GM12878 (cell line): Measurements from ENCODE around the gene NT5C. TPM values are rescaled to one million over a fixed set of nuclear protein-coding genes. Genes with fewer than 3 reads are reported as not detected.

Experiments used
- ATAC-seq: fragments of 200-7000 bp; cut with Tn5 transposase; 3 replicates; pipeline ENCODE4 v1.9.1; 2020; ENCODE audit warnings: mild to moderate bottlenecking, moderate library complexity
- BruUV-seq: library from RNA; stranded (reverse); fragments of 400-500 nt; replicated peaks from 2 replicates; lab custom pipeline; 2021; lab: Mats Ljungman, UMichigan
- CTCF ChIA-PET: fragments of 300-600 bp; sonication (Branson Sonifier 250); formaldehyde crosslinking; extraction: SDS; loops from one replicate; lab custom pipeline; 2021; ENCODE audit warnings: inconsistent platforms; lab: Yijun Ruan, JAX
- POLR2A ChIA-PET: fragments of 350-600 bp; formaldehyde crosslinking; extraction: SDS; loops from one replicate; lab custom pipeline; 2021; ENCODE audit warnings: inconsistent platforms; lab: Charles Lee
- RAD21 ChIA-PET: fragments of 300-600 bp; sonication (Branson Sonifier 250); formaldehyde crosslinking; loops from one replicate; lab custom pipeline; 2023; ENCODE audit warnings: antibody characterized with exemption; ENCODE audit not compliant: unreplicated experiment; lab: Charles Lee
- SMC1A ChIA-PET: fragments of 300-600 bp; sonication (Branson Sonifier 250); formaldehyde crosslinking; loops from one replicate; lab custom pipeline; 2023; ENCODE audit not compliant: unreplicated experiment, uncharacterized antibody; lab: Charles Lee
- DNase-seq: peaks from one replicate; pipeline ENCODE4 v3.0.0-alpha.2; 2011; ENCODE audit warnings: low read depth, low spot score
- FAIRE-seq: peaks from 3 replicates; lab custom pipeline; 2011; peaks lifted over from hg19 to GRCh38; lab: Jason Lieb, UNC
- H2AFZ ChIP-seq: 2 replicates; pipeline ENCODE4 v1.6.0; 2011; ENCODE audit warnings: low read depth, low read length, control low read depth; ENCODE audit not compliant: control insufficient read depth
- H3K27ac ChIP-seq: 2 replicates; pipeline ENCODE4 v1.5.1; 2011; ENCODE audit warnings: control low read depth; ENCODE audit not compliant: control insufficient read depth, insufficient read depth
- H3K27me3 ChIP-seq, 2 experiments: replicated peaks in 1 of 2; 2 replicates each; pipeline versions ENCODE4 v1.6.0 to v1.6.1; 2011; ENCODE audit warnings: low read length in 1 of 2; ENCODE audit not compliant: control insufficient read depth in 2 of 2, insufficient read depth in 2 of 2
- H3K36me3 ChIP-seq, 2 experiments: 2 replicates each; pipeline ENCODE4 v1.5.1; 2011; ENCODE audit warnings: low read length in 1 of 2; ENCODE audit not compliant: control insufficient read depth in 2 of 2, insufficient read depth in 2 of 2
- H3K4me1 ChIP-seq: 2 replicates; pipeline ENCODE4 v1.6.1; 2011; ENCODE audit warnings: mild to moderate bottlenecking, low read length, moderate library complexity, mixed read lengths; ENCODE audit not compliant: control insufficient read depth, insufficient read depth
- H3K4me2 ChIP-seq: 2 replicates; pipeline ENCODE4 v1.6.0; 2011; ENCODE audit warnings: control low read depth; ENCODE audit not compliant: control insufficient read depth, insufficient read depth
- H3K4me3 ChIP-seq: fragments of 200-600 bp; sonication (generic); 2 replicates; pipeline ENCODE4 v1.5.1; 2016
- H3K79me2 ChIP-seq: 2 replicates; pipeline ENCODE4 v1.6.0; 2011; ENCODE audit warnings: low read length; ENCODE audit not compliant: control insufficient read depth, insufficient read depth
- H3K9ac ChIP-seq: 2 replicates; pipeline ENCODE4 v1.8.0; 2011; ENCODE audit warnings: low read length, control low read depth, mixed read lengths; ENCODE audit not compliant: control insufficient read depth, insufficient read depth
- H3K9me3 ChIP-seq: replicated peaks from 3 replicates; pipeline ENCODE4 v1.5.1; 2011; ENCODE audit warnings: mild to moderate bottlenecking, low read length; ENCODE audit not compliant: control insufficient read depth, insufficient read depth
- H4K20me1 ChIP-seq: 2 replicates; pipeline ENCODE4 v1.6.0; 2011; ENCODE audit not compliant: control insufficient read depth, insufficient read depth
- CHD2 ChIP-seq: IDR thresholded peaks from 2 replicates; pipeline ENCODE4 v1.6.1; 2011; ENCODE audit warnings: low read depth, low read length, improper control_type of control experiment, borderline replicate concordance
- EED ChIP-seq: sonication (generic); IDR thresholded peaks from 2 replicates; pipeline ENCODE4 v1.6.1; 2016; ENCODE audit warnings: antibody characterized with exemption, low read depth
- IKZF1 ChIP-seq: fragments of 450-650 bp; conservative IDR thresholded peaks from 2 replicates; pipeline ENCODE4 v1.6.1; 2017; ENCODE audit warnings: antibody characterized with exemption, mild to moderate bottlenecking
- IRF3 ChIP-seq: fragments of 450-650 bp; IDR thresholded peaks from 2 replicates; pipeline ENCODE4 v1.6.1; 2014; ENCODE audit warnings: mild to moderate bottlenecking
- whole genome bisulfite sequencing: methylation state at CpG from one replicate; pipeline ENCODE4 v1.1.6; 2016; ENCODE audit warnings: low lambda C conversion rate; ENCODE audit not compliant: insufficient replicate concordance, insufficient coverage; ENCODE audit errors: missing lambda C conversion rate; 5-methylcytosine and 5-hydroxymethylcytosine counted together
- in situ Hi-C: fragments of 300-500 bp; cut with MboI; formaldehyde crosslinking; loops from 9 replicates; pipeline ENCODE4 v1.14.3; 2018; ENCODE audit warnings: mixed read lengths
- intact Hi-C: fragments of 100-400 bp; cut with micrococcal nuclease; formaldehyde crosslinking; loops from one replicate; pipeline ENCODE4 v1.14.2; 2022; ENCODE audit not compliant: unreplicated experiment
- polyA plus RNA-seq, 11 experiments: library from polyadenylated mRNA; depleted of rRNA in 4 of 11; unstranded in 6 of 11; stranded (reverse) in 5 of 11; fragments of >200 nt; fragmentation: Nextera tagmentation in 4 of 11; fragmentation: Illumina TruSeq in 1 of 11; extraction: Ambion mirVana in 4 of 11; extraction: Trizol in 1 of 11; gene quantifications; 1 replicate in 1 of 11; 2 replicates in 10 of 11; pipeline versions ENCODE4 v1.2.1 to v1.2.3, GENCODE V29; 2011 to 2016; ENCODE audit warnings: inconsistent platforms in 2 of 11, missing spikeins in 2 of 11, low read depth in 1 of 11
- total RNA-seq, 4 experiments: library from RNA; depleted of rRNA in 3 of 4; stranded (reverse); fragments of >200 nt in 3 of 4; fragmentation: Illumina TruSeq in 1 of 4; extraction: Trizol in 1 of 4; gene quantifications; 2 replicates each; pipeline versions ENCODE4 v1.2.1 to v1.2.3, GENCODE V29; 2013 to 2021

Gene NT5C
- total and polyA plus RNA-seq, 10 of the 15 experiments (the other 5 are each of a cell fraction or from before 2014, with no cell fraction given), result 3.7 to 158 (median 63.9) TPM

- FAIRE-seq, result no peak
- RAD21 ChIA-PET, result interaction anchor here (0.9 kb wide), 1 partner anchor 53 kb away, joined by 3 read pairs; no protein-coding TSS in a partner anchor
- 71% methylated on average over 7 of the region's 7 CpGs for WGBS
Observed at GRCh38 chr17:75097865-75098264, 33.7 kb downstream of the NT5C start.

GRCh38 chr17:75096082-75096625, 35.4 kb downstream of the NT5C start:
- Histone ChIP-seq H3K9me3 (no peaks in the 10 kb centered on the region), H3K27me3 (no peaks in the 10 kb centered on the region), H3K79me2 (no peaks in the 10 kb centered on the region), H4K20me1 (no peaks in the 10 kb centered on the region), H3K9ac (no peak overlapping the region), H3K36me3 (no peaks in the 10 kb centered on the region), H3K4me1 (no peaks in the 10 kb centered on the region; the same call in 1 of the 2 replicates), H3K4me2 (no peak overlapping the region), H3K27ac (no peak overlapping the region), H2AFZ (no peak overlapping the region), H3K4me3 (no peak overlapping the region)
- in situ Hi-C loops, result no loop called here
- FAIRE-seq (no peak), ATAC-seq (peak; percentile 75), DNase-seq (no peak)
- no peak for TF ChIP-seq IKZF1
- peak; percentile 39; the same call in 1 of the 2 replicates for TF ChIP-seq CHD2
- POLR2A ChIA-PET, result interaction anchor here (0.5 to 0.7 kb wide), 3 partner anchors 14 to 154 kb away, joined by 3 read pairs; partner anchors contain the start of gene ARMC7
- WGBS, result 59% methylated on average over 13 of the region's 14 CpGs
- SMC1A ChIA-PET, result interaction anchor here (1.0 to 1.8 kb wide), 2 partner anchors 16 to 18 kb away, joined by 4 read pairs; no protein-coding TSS in a partner anchor
- intact Hi-C loops, result no loop called here
- RAD21 ChIA-PET, result interaction anchor here (1.2 kb wide), 1 partner anchor 10 kb away, joined by 3 read pairs; no protein-coding TSS in a partner anchor
- CTCF ChIA-PET, result interaction anchor here (1.2 to 1.6 kb wide), 3 partner anchors 8 to 18 kb away, joined by 4 to 5 read pairs (median 4); no protein-coding TSS in a partner anchor
- no TSS peak for BruUV-seq

More at GRCh38 chr17:75097865-75098264, 33.7 kb downstream of the NT5C start:
- ATAC-seq (no peak), DNase-seq (no peak)
- H3K4me2 ChIP-seq, result no peak overlapping the region
- ChIA-PET POLR2A (no interaction called here), SMC1A (no interaction called here), CTCF (no interaction called here)
- no peak overlapping the region for H3K4me3 ChIP-seq
- no peak for TF ChIP-seq IRF3
- TF ChIP-seq EED, result no peak
- H3K9ac ChIP-seq, result no peak overlapping the region
- no peaks in the 10 kb centered on the region for H3K27me3 ChIP-seq
- H3K36me3 ChIP-seq, result no peaks in the 10 kb centered on the region
- intact Hi-C loops, result no loop called here
- H3K27ac ChIP-seq, result no peak overlapping the region
- in situ Hi-C loops, result no loop called here
- H3K9me3 ChIP-seq, result no peaks in the 10 kb centered on the region
- H3K79me2 ChIP-seq, result no peaks in the 10 kb centered on the region
- H3K4me1 ChIP-seq, result peaks cover 4% of the 10 kb centered on the region; the same call in 1 of the 2 replicates
- no TSS peak for BruUV-seq
- H2AFZ ChIP-seq, result no peak overlapping the region
- H4K20me1 ChIP-seq, result no peaks in the 10 kb centered on the region
